GM12801 (cell line): ENCODE measurements around the gene NFATC2.

Experiments
- TF ChIP-seq, protein P1 (sequence below): IDR thresholded peaks from one replicate; pipeline ENCODE4 v1.5.1; 2011; ENCODE audit warnings: control low read depth; ENCODE audit not compliant: insufficient read length; ENCODE audit errors: extremely low read depth

NFATC2 gene

GRCh38 chr20:51545515-51545914 lies 3.0 kb upstream of the NFATC2 start:
- TF ChIP-seq, protein P1, sequence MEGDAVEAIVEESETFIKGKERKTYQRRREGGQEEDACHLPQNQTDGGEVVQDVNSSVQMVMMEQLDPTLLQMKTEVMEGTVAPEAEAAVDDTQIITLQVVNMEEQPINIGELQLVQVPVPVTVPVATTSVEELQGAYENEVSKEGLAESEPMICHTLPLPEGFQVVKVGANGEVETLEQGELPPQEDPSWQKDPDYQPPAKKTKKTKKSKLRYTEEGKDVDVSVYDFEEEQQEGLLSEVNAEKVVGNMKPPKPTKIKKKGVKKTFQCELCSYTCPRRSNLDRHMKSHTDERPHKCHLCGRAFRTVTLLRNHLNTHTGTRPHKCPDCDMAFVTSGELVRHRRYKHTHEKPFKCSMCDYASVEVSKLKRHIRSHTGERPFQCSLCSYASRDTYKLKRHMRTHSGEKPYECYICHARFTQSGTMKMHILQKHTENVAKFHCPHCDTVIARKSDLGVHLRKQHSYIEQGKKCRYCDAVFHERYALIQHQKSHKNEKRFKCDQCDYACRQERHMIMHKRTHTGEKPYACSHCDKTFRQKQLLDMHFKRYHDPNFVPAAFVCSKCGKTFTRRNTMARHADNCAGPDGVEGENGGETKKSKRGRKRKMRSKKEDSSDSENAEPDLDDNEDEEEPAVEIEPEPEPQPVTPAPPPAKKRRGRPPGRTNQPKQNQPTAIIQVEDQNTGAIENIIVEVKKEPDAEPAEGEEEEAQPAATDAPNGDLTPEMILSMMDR = no peak

DNA sequence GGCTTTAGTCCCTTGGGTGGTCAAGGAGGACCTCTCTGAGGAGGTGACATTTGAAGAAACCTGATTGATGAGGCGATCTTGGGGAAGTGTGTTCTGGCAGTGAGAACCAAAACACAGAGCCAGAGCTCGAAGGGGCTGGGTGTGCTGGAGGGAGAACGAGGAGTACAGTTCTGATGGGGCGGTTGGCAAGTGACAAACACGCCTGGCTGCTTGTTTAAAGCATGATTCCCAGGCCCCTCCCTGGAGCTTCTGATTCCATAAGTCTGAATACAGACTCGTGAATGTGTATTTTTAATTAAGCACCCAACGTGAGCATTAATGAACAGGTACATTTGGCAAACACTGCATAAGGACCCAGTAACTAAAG lies 886 bp upstream of the NFATC2 start:
- TF ChIP-seq, protein P1 = no peak

GRCh38 chr20:51542033-51542570 lies 417 bp downstream of the NFATC2 start:
- TF ChIP-seq, protein P1 = no peak

DNA sequence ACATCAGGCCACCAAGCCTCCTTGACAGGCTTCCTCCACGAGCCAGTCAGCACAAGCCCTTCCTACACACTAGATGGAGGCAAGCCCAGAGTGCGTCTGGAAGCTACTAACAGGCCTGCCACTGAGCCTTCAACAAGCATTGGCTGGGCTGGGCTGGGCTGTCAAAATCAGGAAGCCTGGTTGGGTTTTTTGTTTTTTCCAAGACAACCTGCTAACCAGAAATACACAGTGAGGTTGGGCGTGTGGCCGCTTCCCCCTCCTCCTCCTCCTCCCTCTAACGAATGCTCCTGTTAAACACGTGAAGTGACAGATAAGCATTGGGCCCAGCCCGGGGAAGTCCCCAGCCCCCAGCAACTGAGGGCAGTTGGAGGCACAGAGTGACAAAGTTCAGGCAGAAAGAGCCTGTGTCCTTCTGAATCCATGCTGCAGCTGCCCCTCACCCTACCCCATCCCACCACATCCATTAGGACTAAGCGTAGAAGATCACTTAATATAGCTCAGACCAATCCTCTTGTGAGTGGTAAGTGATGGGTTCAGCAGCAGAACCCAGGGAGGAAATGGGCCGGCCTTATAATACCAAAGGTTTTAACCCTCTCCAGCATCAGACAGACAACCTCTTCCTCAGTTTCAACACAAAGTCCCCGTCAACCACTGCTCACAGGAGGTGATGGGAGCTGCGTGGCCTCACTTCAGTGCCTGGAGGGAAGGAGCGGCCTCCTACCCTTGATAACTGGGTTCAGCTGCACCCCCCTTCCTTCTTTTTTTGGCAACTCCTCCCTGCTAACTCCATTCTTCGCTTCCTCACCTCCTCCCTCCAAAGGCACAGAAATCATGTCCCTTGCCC lies 1.1 kb downstream of the NFATC2 start:
- TF ChIP-seq, protein P1 = no peak

- TF ChIP-seq, protein P1 = no peak
These were observed 1.9 kb downstream of the NFATC2 start for GRCh38 chr20:51540580-51540979.

GRCh38 chr20:51536116-51537069 lies 6.1 kb downstream of the NFATC2 start:
- TF ChIP-seq, protein P1 = no peak

GRCh38 chr20:51535674-51536073 lies 6.8 kb downstream of the NFATC2 start:
- TF ChIP-seq, protein P1 = no peak
